Neural cell (in vitro differentiated cells): Measurements from ENCODE around the gene MDM2. TPM values are rescaled to one million over a fixed set of nuclear protein-coding genes. Genes with fewer than 3 reads are reported as not detected.

Experiments
- H2AFZ ChIP-seq: fragments of 200-600, 300-800 bp; sonication (generic), shearing (Covaris generic); 2 replicates; pipeline ENCODE4 v1.6.0; 2014; ENCODE audit warnings: low read depth, mild to moderate bottlenecking, antibody characterized with exemption, low read length, moderate library complexity
- H3F3A ChIP-seq: fragments of 200-600 bp; shearing (Covaris generic); 2 replicates; pipeline ENCODE4 v1.6.1; 2016; ENCODE audit warnings: mild to moderate bottlenecking, moderate library complexity, mixed read lengths, antibody characterized with exemption, low read length; ENCODE audit not compliant: insufficient read depth, poor library complexity, severe bottlenecking
- H3K27ac ChIP-seq: fragments of 200-600, 300-800 bp; sonication (generic), shearing (Covaris generic); 2 replicates; pipeline ENCODE4 v1.5.1; 2014; ENCODE audit warnings: mild to moderate bottlenecking, low read length, moderate library complexity
- H3K27me3 ChIP-seq: fragments of 300-800, 200-600 bp; sonication (generic), shearing (Covaris generic); 2 replicates; pipeline ENCODE4 v1.6.0; 2014; ENCODE audit warnings: mild to moderate bottlenecking, low read depth, low read length, moderate library complexity; ENCODE audit not compliant: insufficient read depth
- H3K36me3 ChIP-seq: fragments of 300-800, 200-600 bp; sonication (generic), shearing (Covaris generic); 2 replicates; pipeline ENCODE4 v1.5.1; 2014; ENCODE audit warnings: mild to moderate bottlenecking, antibody characterized with exemption, low read length, moderate library complexity; ENCODE audit not compliant: insufficient read depth
- H3K4me2 ChIP-seq: fragments of 300-800, 200-600 bp; sonication (generic), shearing (Covaris generic); 2 replicates; pipeline ENCODE4 v1.6.0; 2014; ENCODE audit warnings: mild to moderate bottlenecking, low read length
- H3K4me3 ChIP-seq: fragments of 300-800, 200-600 bp; sonication (generic), shearing (Covaris generic); 2 replicates; pipeline ENCODE4 v1.5.1; 2014; ENCODE audit warnings: mild to moderate bottlenecking, low read length, moderate library complexity
- H3K79me2 ChIP-seq: fragments of 200-600 bp; shearing (Covaris generic); replicated peaks from 2 replicates; pipeline ENCODE4 v1.6.0; 2014; ENCODE audit warnings: mild to moderate bottlenecking, low read length, moderate library complexity; ENCODE audit not compliant: insufficient read depth
- H3K9ac ChIP-seq: fragments of 300-800, 200-600 bp; sonication (generic), shearing (Covaris generic); 2 replicates; pipeline ENCODE4 v1.6.1; 2016; ENCODE audit warnings: mild to moderate bottlenecking, low read length, mixed read lengths
- H3K9me2 ChIP-seq: fragments of 200-600 bp; shearing (Covaris generic); 2 replicates; pipeline ENCODE4 v1.6.1; 2016; ENCODE audit warnings: mild to moderate bottlenecking, low read length, mixed read lengths; ENCODE audit not compliant: insufficient read depth
- H3K9me3 ChIP-seq: fragments of 200-600, 300-800 bp; sonication (generic), shearing (Covaris generic); 2 replicates; pipeline ENCODE4 v1.6.1; 2016; ENCODE audit warnings: mild to moderate bottlenecking, mixed run types, low read length, moderate library complexity, mixed read lengths
- H4K20me1 ChIP-seq: fragments of 200-600 bp; shearing (Covaris generic); 2 replicates; pipeline ENCODE4 v1.6.1; 2016; ENCODE audit warnings: mild to moderate bottlenecking, mixed run types; ENCODE audit not compliant: insufficient read depth
- CTCF ChIP-seq: fragments of 450-650 bp; IDR thresholded peaks from 2 replicates; pipeline ENCODE4 v1.5.1; 2014; ENCODE audit warnings: antibody characterized with exemption, mild to moderate bottlenecking, moderate library complexity; ENCODE audit not compliant: poor library complexity, severe bottlenecking
- EP300 ChIP-seq: fragments of 450-650 bp; conservative IDR thresholded peaks from 2 replicates; pipeline ENCODE4 v1.6.1; 2014; ENCODE audit warnings: antibody characterized with exemption, mild to moderate bottlenecking, moderate library complexity; ENCODE audit not compliant: poor library complexity, severe bottlenecking
- EZH2 ChIP-seq: fragments of 200-600, 300-800 bp; shearing (Covaris generic), sonication (generic); IDR thresholded peaks from 2 replicates; pipeline ENCODE4 v1.6.1; 2014; ENCODE audit warnings: antibody characterized with exemption, low read length, borderline replicate concordance, mild to moderate bottlenecking; ENCODE audit not compliant: insufficient read depth, poor library complexity, severe bottlenecking
- MXI1 ChIP-seq: fragments of 450-650 bp; conservative IDR thresholded peaks from 2 replicates; pipeline ENCODE4 v1.6.1; 2014; ENCODE audit warnings: antibody characterized with exemption, mild to moderate bottlenecking; ENCODE audit not compliant: poor library complexity, severe bottlenecking
- POLR2AphosphoS5 ChIP-seq: IDR thresholded peaks from 2 replicates; pipeline ENCODE4 v1.6.1; 2012
- RAD21 ChIP-seq: fragments of 450-650 bp; conservative IDR thresholded peaks from 2 replicates; pipeline ENCODE4 v1.6.1; 2014; ENCODE audit warnings: antibody characterized with exemption, mild to moderate bottlenecking, moderate library complexity
- REST ChIP-seq: IDR thresholded peaks from 2 replicates; pipeline ENCODE4 v1.6.1; 2012; ENCODE audit warnings: borderline replicate concordance
- SMC3 ChIP-seq: fragments of 450-650 bp; conservative IDR thresholded peaks from 2 replicates; pipeline ENCODE4 v1.6.1; 2014; ENCODE audit warnings: antibody characterized with exemption, mild to moderate bottlenecking, moderate library complexity; ENCODE audit not compliant: poor library complexity
- TAF1 ChIP-seq: IDR thresholded peaks from 2 replicates; pipeline ENCODE4 v1.6.1; 2012; ENCODE audit warnings: low read depth
- polyA plus RNA-seq: library from polyadenylated mRNA; depleted of rRNA; stranded (reverse); fragments of >200 nt; gene quantifications from 2 replicates; pipeline ENCODE4 v1.2.3, GENCODE V29; 2014

MDM2 gene
- polyA plus RNA-seq, 1 donor from 2014 or later, result 37.5 TPM

- Histone ChIP-seq H3K9me2 (no peaks in the 10 kb centered on the region), H3K27ac (no peak overlapping the region), H3K27me3 (no peaks in the 10 kb centered on the region), H2AFZ (no peak overlapping the region), H3K9ac (no peak overlapping the region), H3F3A (no peaks in the 10 kb centered on the region), H4K20me1 (no peaks in the 10 kb centered on the region), H3K4me2 (no peak overlapping the region), H3K79me2 (peaks cover 37% of the 10 kb centered on the region), H3K9me3 (no peaks in the 10 kb centered on the region), H3K4me3 (no peak overlapping the region), H3K36me3 (peaks cover 10% of the 10 kb centered on the region)
- no peak for TF ChIP-seq MXI1
- no peak for TF ChIP-seq EP300
- no peak for TF ChIP-seq REST
- TF ChIP-seq TAF1, result no peak
- no peak for TF ChIP-seq SMC3
- no peak for TF ChIP-seq POLR2AphosphoS5
- TF ChIP-seq RAD21, result no peak
Measured at GRCh38 chr12:68813242-68813593, 5.2 kb downstream of the MDM2 start.

GRCh38 chr12:68814490-68815231 is 6.7 kb downstream of the MDM2 start:
- H4K20me1 ChIP-seq, result no peaks in the 10 kb centered on the region
- no peaks in the 10 kb centered on the region for H3K27me3 ChIP-seq
- TF ChIP-seq REST, result no peak
- TF ChIP-seq MXI1, result no peak
- no peak for TF ChIP-seq SMC3
- TF ChIP-seq POLR2AphosphoS5, result no peak
- no peak for TF ChIP-seq RAD21
- no peak for TF ChIP-seq TAF1
- TF ChIP-seq EZH2, result no peak
- TF ChIP-seq EP300, result no peak
- TF ChIP-seq CTCF, result no peak
- no peak overlapping the region for H3K4me2 ChIP-seq
- no peaks in the 10 kb centered on the region for H3F3A ChIP-seq
- H3K4me3 ChIP-seq, result no peak overlapping the region
- no peaks in the 10 kb centered on the region for H3K9me2 ChIP-seq
- no peak overlapping the region for H3K9ac ChIP-seq
- no peaks in the 10 kb centered on the region for H3K9me3 ChIP-seq
- H3K79me2 ChIP-seq, result peaks cover 28% of the 10 kb centered on the region
- H2AFZ ChIP-seq, result no peak overlapping the region
- H3K27ac ChIP-seq, result no peak overlapping the region
- H3K36me3 ChIP-seq, result peaks cover 8% of the 10 kb centered on the region
